ENCODE results near the gene DEFB113. TPM values are rescaled to one million over a fixed set of nuclear protein-coding genes. Genes with fewer than 3 reads are reported as not detected.

DEFB113 gene
- polyA plus RNA-seq, 1 donor (not counting 4 experiments of a cell fraction or from before 2014, with no cell fraction given): not detected

DNA sequence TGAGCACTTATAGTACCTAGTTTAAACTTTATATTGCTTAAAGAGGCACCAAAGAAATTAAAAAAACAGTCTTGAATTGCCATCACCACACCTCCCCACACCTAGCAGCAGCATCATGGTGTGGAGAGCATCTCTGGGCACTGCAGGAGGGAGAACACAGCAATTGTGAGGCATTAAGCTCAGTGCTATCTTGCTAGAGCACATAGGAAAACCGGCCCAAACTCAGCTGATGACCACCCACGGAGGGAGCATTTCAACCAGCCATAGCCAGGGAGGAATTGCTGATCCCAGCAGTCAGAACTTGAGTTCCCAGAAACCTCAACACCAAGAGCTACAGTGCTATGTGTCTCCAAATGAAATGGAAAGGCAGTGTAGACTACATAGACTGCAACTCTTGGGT lies 19.5 kb upstream of the DEFB113 start:
- H3K27me3 ChIP-seq (ENCODE audit: control insufficient read depth, extremely low read depth, insufficient read depth, low read length): no peaks in the 10 kb centered on the region
- H3K9me1 ChIP-seq (ENCODE audit: control insufficient read depth, extremely low read depth, insufficient read depth, low read length): no peaks in the 10 kb centered on the region
- no peak overlapping the region for H3K4me2 ChIP-seq (ENCODE audit: control insufficient read depth, extremely low read depth, insufficient read depth, low read depth, low read length)
- no peaks in the 10 kb centered on the region for H4K20me1 ChIP-seq (ENCODE audit: control insufficient read depth, extremely low read depth, insufficient read depth, low read length)
- H3K9ac ChIP-seq (ENCODE audit: control insufficient read depth, extremely low read depth, insufficient read depth, low read length): no peak overlapping the region
- TF ChIP-seq EZH2 (IDR thresholded peaks at IDR 0.05; ENCODE audit: low read length): no peak
- TF ChIP-seq, protein P1, sequence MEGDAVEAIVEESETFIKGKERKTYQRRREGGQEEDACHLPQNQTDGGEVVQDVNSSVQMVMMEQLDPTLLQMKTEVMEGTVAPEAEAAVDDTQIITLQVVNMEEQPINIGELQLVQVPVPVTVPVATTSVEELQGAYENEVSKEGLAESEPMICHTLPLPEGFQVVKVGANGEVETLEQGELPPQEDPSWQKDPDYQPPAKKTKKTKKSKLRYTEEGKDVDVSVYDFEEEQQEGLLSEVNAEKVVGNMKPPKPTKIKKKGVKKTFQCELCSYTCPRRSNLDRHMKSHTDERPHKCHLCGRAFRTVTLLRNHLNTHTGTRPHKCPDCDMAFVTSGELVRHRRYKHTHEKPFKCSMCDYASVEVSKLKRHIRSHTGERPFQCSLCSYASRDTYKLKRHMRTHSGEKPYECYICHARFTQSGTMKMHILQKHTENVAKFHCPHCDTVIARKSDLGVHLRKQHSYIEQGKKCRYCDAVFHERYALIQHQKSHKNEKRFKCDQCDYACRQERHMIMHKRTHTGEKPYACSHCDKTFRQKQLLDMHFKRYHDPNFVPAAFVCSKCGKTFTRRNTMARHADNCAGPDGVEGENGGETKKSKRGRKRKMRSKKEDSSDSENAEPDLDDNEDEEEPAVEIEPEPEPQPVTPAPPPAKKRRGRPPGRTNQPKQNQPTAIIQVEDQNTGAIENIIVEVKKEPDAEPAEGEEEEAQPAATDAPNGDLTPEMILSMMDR (optimal IDR thresholded peaks at IDR 0.05 in 1 of 3, IDR thresholded peaks at IDR 0.05 in 1 of 3, conservative IDR thresholded peaks at IDR 0.05 in 1 of 3; ENCODE audit: extremely low read depth in 1 of 3, insufficient read depth in 2 of 3, low read length in 3 of 3): no peak
- H3K4me1 ChIP-seq (ENCODE audit: control insufficient read depth, extremely low read depth, insufficient read depth, low read length): no peaks in the 10 kb centered on the region
- dilution Hi-C loops (cut with MboI; ENCODE audit: extremely low pct_ligation_motif_present, low sequenced_read_pairs): no loop called here
- no peak for DNase-seq (ENCODE audit: low read depth, low spot score)
- no peak overlapping the region for H2AFZ ChIP-seq (ENCODE audit: control insufficient read depth, low read length)
- no peak for FAIRE-seq
- no peaks in the 10 kb centered on the region for H3K9me3 ChIP-seq (ENCODE audit: control insufficient read depth, low read depth, low read length)
- no peak overlapping the region for H3K27ac ChIP-seq (ENCODE audit: control insufficient read depth, insufficient read depth, low read length)
- H3K4me3 ChIP-seq (ENCODE audit: control insufficient read depth in 2 of 3, extremely low read depth in 1 of 3, insufficient read depth in 2 of 3, low read depth in 1 of 3, low read length in 3 of 3): no peak overlapping the region
- H3K79me2 ChIP-seq (ENCODE audit: control insufficient read depth, insufficient read depth, low read length): no peaks in the 10 kb centered on the region
- H3K36me3 ChIP-seq (ENCODE audit: control insufficient read depth in 2 of 2, extremely low read depth in 1 of 2, insufficient read depth in 2 of 2, low read length in 2 of 2): no peaks in the 10 kb centered on the region

DNA sequence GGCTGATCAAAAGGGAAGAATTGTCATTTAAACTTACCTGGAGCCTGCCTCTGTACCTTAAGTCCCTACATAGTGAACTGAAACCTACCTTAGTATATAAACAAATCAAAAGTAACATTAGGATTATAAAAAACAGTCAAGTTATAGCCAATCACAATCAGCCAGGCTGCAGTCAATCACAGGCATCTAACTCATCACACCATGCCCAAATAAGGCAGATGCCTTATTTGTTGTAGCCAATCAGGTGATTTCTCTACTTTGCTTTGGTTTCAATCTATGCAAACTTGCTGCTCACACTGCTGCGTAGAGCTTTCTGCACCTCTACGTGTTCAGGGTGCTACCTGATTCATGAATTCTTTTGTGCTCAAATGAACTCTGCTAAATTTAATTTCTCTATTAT lies 18.3 kb upstream of the DEFB113 start:
- no peak overlapping the region for H2AFZ ChIP-seq (ENCODE audit: control insufficient read depth, low read length)

More for the DNA sequence above, 18.3 kb upstream of the DEFB113 start:
- no peak for FAIRE-seq
- no peaks in the 10 kb centered on the region for H3K9me3 ChIP-seq (ENCODE audit: control insufficient read depth, low read depth, low read length)
- H3K27me3 ChIP-seq (ENCODE audit: control insufficient read depth, extremely low read depth, insufficient read depth, low read length): no peaks in the 10 kb centered on the region
- dilution Hi-C loops (cut with MboI; ENCODE audit: extremely low pct_ligation_motif_present, low sequenced_read_pairs): no loop called here
- no peaks in the 10 kb centered on the region for H3K4me1 ChIP-seq (ENCODE audit: control insufficient read depth, extremely low read depth, insufficient read depth, low read length)
- H4K20me1 ChIP-seq (ENCODE audit: control insufficient read depth, extremely low read depth, insufficient read depth, low read length): no peaks in the 10 kb centered on the region
- no peaks in the 10 kb centered on the region for H3K36me3 ChIP-seq (ENCODE audit: control insufficient read depth in 2 of 2, extremely low read depth in 1 of 2, insufficient read depth in 2 of 2, low read length in 2 of 2)
- H3K9me1 ChIP-seq (ENCODE audit: control insufficient read depth, extremely low read depth, insufficient read depth, low read length): no peaks in the 10 kb centered on the region
- H3K9ac ChIP-seq (ENCODE audit: control insufficient read depth, extremely low read depth, insufficient read depth, low read length): no peak overlapping the region
- H3K4me3 ChIP-seq (ENCODE audit: control insufficient read depth in 2 of 3, extremely low read depth in 1 of 3, insufficient read depth in 2 of 3, low read depth in 1 of 3, low read length in 3 of 3): no peak overlapping the region
- H3K79me2 ChIP-seq (ENCODE audit: control insufficient read depth, insufficient read depth, low read length): no peaks in the 10 kb centered on the region
- TF ChIP-seq EZH2 (IDR thresholded peaks at IDR 0.05; ENCODE audit: low read length): no peak
- TF ChIP-seq, protein P1 (optimal IDR thresholded peaks at IDR 0.05 in 1 of 3, IDR thresholded peaks at IDR 0.05 in 1 of 3, conservative IDR thresholded peaks at IDR 0.05 in 1 of 3; ENCODE audit: extremely low read depth in 1 of 3, insufficient read depth in 2 of 3, low read length in 3 of 3): no peak
- H3K27ac ChIP-seq (ENCODE audit: control insufficient read depth, insufficient read depth, low read length): no peak overlapping the region
- no peak for DNase-seq (ENCODE audit: low read depth, low spot score)
- no peak overlapping the region for H3K4me2 ChIP-seq (ENCODE audit: control insufficient read depth, extremely low read depth, insufficient read depth, low read depth, low read length)
